ENCODE results near the gene UBD.

Gene UBD

DNA sequence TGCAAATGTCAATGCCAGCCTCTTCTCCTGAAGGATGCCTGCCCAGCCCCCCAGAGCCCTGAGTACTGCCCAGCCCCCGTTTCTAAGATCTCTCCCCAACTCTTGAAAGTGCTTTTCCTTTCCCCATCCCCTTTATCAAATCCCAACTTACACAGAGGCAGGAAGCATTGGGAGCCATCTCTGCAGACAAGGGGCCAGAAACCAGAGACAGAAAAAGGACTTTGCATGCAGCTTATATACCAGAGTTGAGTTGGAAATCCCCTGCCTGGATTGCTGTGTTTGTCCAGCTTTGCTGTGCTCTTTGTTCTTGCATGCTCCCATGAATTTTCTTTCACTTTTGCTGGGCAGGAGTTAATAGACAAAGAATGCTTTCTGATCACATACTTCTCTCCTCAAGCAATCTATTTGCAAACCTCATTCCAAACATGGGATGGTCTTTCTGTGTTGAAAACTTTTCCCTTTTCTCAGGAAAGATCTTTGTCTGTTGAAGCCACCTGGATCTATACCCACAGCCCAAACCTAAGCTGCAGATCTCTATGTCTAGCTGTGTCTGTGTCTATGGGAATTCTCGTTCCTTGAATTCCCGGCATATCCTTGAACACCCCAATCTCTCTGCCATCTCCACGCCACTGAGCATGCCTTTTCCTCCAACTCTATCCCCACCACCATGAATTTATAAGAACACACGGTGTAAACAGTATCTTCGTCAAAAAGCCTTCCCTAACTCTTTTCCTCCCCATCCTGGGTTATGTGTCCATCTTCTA is at the start of gene UBD:
Gene UBD (minus strand): TSS at position 209 of the 764 bp plus-strand sequence. CDS start 31 bp downstream, at position 178.
- ChIA-PET CTCF (interaction anchor here (1.0 to 2.0 kb wide), 4 partner anchors 11 to 94 kb away, joined by 4 to 7 read pairs (median 6); no protein-coding TSS in a partner anchor), POLR2A (no interaction called here)
- TF ChIP-seq, protein P1, sequence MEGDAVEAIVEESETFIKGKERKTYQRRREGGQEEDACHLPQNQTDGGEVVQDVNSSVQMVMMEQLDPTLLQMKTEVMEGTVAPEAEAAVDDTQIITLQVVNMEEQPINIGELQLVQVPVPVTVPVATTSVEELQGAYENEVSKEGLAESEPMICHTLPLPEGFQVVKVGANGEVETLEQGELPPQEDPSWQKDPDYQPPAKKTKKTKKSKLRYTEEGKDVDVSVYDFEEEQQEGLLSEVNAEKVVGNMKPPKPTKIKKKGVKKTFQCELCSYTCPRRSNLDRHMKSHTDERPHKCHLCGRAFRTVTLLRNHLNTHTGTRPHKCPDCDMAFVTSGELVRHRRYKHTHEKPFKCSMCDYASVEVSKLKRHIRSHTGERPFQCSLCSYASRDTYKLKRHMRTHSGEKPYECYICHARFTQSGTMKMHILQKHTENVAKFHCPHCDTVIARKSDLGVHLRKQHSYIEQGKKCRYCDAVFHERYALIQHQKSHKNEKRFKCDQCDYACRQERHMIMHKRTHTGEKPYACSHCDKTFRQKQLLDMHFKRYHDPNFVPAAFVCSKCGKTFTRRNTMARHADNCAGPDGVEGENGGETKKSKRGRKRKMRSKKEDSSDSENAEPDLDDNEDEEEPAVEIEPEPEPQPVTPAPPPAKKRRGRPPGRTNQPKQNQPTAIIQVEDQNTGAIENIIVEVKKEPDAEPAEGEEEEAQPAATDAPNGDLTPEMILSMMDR (IDR thresholded peaks at IDR 0.05; ENCODE audit: control extremely low read depth, extremely low read depth, low read depth, missing control alignments) = no peak
- DNase-seq (ENCODE audit: extremely low spot score) = peak; percentile 28

DNA sequence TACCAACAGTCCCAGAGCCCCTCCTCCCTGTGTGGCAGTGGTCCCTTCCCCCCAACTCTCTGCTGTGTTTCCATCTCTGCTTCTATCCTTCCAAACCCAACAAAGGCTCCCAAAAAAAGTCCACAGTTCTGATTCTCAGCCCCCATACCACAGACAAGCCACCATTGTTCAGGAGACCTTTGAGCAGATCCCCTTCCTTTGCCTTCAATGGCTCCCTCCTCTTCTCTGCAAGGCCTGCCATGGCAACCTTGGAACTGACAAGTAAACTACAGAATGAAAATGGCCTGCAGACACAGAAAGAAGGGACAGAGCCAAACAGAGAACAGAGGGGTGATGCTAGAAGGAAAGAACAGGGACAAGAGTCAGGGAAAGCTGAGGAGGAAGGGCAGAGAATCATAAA is 48.6 kb upstream of the UBD start:
- POLR2A ChIA-PET = no interaction called here
- CTCF ChIA-PET = interaction anchor here (1.6 kb wide), 1 partner anchor 45 kb away, joined by 3 read pairs; no protein-coding TSS in a partner anchor
- DNase-seq (ENCODE audit: extremely low spot score) = no peak
- TF ChIP-seq, protein P1 (IDR thresholded peaks at IDR 0.05; ENCODE audit: control extremely low read depth, extremely low read depth, low read depth, missing control alignments) = no peak

DNA sequence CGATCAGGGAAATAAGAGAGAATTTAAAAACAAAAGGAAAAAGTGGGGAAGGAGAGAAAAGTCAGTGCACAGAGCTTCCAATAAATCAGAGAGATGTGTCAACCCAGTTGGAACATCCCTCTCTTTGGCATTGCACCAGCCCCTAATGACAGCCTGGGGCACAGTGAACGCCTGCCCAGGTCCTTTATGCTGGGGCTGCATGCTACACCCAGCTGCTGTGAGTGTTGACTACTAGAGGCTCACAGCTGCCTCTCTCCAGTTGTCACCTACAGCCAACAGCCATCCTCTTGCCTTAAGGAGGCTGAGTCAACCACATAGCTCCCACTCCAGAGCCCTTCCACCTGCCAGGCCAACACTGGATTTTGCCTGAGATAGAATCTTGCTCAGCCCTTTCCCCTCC is 44.4 kb upstream of the UBD start:
- POLR2A ChIA-PET = no interaction called here
- DNase-seq (ENCODE audit: extremely low spot score) = no peak
- CTCF ChIA-PET = interaction anchor here (0.8 to 1.5 kb wide), 2 partner anchors 15 to 16 kb away, joined by 3 read pairs; no protein-coding TSS in a partner anchor
- TF ChIP-seq, protein P1 (IDR thresholded peaks at IDR 0.05; ENCODE audit: control extremely low read depth, extremely low read depth, low read depth, missing control alignments) = no peak

DNA sequence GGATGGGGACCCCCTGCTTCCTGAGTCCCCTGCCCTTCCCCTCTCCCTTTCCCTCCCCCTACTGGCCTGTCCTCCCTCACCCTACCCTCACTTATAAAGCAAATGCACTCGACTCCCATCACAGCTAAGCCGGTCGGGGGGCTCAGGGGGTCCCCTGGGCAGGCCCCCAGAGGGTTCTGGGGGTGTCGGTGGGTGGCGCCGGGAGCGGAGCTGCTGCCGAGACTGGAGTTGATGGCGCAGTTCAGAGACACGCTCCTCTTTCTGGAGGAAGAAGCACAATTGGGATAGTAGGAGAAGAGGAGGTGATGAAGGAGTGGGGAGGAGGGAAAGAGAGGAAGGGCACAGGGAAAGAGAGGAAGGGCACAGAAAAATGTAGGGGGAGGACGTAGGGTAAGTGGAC is 43.9 kb upstream of the UBD start:
- no peak for DNase-seq (ENCODE audit: extremely low spot score)
- ChIA-PET POLR2A (no interaction called here), CTCF (interaction anchor here (0.8 to 1.5 kb wide), 2 partner anchors 15 to 17 kb away, joined by 3 read pairs; no protein-coding TSS in a partner anchor)
- TF ChIP-seq, protein P1 (IDR thresholded peaks at IDR 0.05; ENCODE audit: control extremely low read depth, extremely low read depth, low read depth, missing control alignments) = no peak

DNA sequence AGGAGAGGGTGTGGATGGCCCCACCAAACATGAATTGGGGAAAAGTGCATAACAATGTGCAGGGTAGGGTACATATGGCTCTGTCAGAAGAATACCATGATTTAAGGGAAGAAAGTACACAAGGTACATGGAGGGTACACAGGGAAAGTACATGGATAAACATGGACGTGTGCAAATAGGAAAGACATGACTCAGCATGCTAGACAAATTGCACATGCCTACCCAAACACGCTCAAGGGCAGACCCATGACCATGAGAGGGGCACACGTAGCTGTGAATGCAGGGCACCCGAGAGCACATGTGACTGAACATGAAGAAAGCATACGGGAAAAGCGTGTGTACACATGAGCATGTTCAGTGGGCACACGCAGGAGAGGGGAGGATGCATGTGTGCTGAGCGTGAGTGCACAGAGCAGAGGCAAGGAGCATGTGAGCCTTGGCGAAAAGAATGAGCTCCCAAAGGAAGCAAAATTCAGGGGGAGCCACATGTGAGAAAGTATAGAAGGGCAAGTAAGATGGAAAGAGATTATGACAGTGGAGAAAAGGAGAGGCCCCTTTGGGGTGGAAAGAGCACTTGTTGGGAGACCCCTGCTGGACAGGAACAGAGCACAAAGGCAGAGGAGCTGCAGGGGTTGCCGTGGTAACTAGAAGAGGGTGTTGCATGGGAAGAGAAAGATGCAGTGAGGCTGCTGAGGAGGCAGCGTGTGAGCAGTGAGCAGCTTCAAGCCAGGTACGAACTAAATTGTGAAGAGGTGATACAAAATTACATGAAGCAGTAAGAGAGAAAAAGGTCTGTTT is 43.2 kb upstream of the UBD start:
- peak; percentile 39 for DNase-seq (ENCODE audit: extremely low spot score)
- TF ChIP-seq, protein P1 (IDR thresholded peaks at IDR 0.05; ENCODE audit: control extremely low read depth, extremely low read depth, low read depth, missing control alignments) = no peak
- CTCF ChIA-PET = interaction anchor here (1.5 kb wide), 1 partner anchor 14 kb away, joined by 3 read pairs; no protein-coding TSS in a partner anchor
- POLR2A ChIA-PET = no interaction called here

DNA sequence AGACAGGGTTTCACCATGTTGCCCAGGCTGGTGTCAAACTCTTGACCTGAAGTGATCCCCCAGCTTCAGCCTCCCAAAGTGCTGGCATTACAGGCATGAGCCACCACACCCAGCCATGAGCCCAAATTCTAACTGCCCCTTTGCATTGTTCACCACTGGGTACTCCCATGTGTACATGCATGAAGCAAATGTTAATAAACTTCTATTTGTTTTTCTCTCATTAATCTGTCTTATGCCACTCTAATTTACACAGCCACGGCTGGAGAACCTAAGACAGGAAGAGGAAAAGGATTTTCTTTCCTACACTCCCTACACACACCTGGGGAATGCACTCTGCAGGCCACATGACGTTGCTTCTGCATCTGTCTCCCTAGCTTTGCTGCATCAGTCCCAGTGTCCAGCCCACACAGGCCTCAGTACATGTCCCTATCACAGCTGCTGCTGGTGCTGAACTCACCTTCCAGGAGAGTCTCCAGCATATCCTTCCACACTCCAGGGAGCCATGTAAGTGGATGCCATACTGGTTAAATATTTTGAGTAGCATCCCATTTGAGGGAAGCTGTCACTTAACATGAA is 38.7 kb upstream of the UBD start:
- POLR2A ChIA-PET = no interaction called here
- TF ChIP-seq, protein P1 (IDR thresholded peaks at IDR 0.05; ENCODE audit: control extremely low read depth, extremely low read depth, low read depth, missing control alignments) = no peak
- DNase-seq (ENCODE audit: extremely low spot score) = no peak
- CTCF ChIA-PET = interaction anchor here (2.1 to 2.9 kb wide), 2 partner anchors 9 to 56 kb away, joined by 9 to 20 read pairs; no protein-coding TSS in a partner anchor
